HCT116 (cell line): ENCODE data around the gene PRPF18. TPM values are rescaled to one million over a fixed set of nuclear protein-coding genes. Genes with fewer than 3 reads are reported as not detected.

Source experiments
- ATAC-seq: fragments of 200-7000 bp; cut with Tn5 transposase; 2 replicates; pipeline ENCODE4 v1.9.1; 2020; ENCODE audit warnings: mild to moderate bottlenecking, moderate library complexity
- BruUV-seq: library from RNA; stranded (reverse); fragments of 400-500 nt; replicated peaks from 2 replicates; lab custom pipeline; 2021; lab: Mats Ljungman, UMichigan
- CTCF ChIA-PET: fragments of 300-600 bp; sonication (Branson Sonifier 250); formaldehyde crosslinking; loops from one replicate; lab custom pipeline; 2021; ENCODE audit warnings: antibody characterized with exemption; lab: Charles Lee
- POLR2A ChIA-PET: fragments of 300-600, 350-600 bp; sonication (Branson Sonifier 250); formaldehyde crosslinking; loops from one replicate; lab custom pipeline; 2021; ENCODE audit warnings: antibody characterized with exemption; lab: Charles Lee
- RAD21 ChIA-PET, 2 experiments: fragments of 300-600 bp; sonication (Branson Sonifier 250); formaldehyde crosslinking; loops; one replicate each; lab custom pipeline; 2023; ENCODE audit warnings: low total read pairs in 2 of 2; ENCODE audit not compliant: uncharacterized antibody in 2 of 2, unreplicated experiment in 2 of 2, low non-redundant PET in 1 of 2; lab: Charles Lee
- DNase-seq: peaks from one replicate; pipeline ENCODE4 v3.0.0-alpha.2; 2010; ENCODE audit warnings: low read depth, low spot score
- H2AFZ ChIP-seq: fragments of 200-600 bp; shearing (Covaris generic), sonication (generic); 2 replicates; pipeline ENCODE4 v1.6.1; 2017; ENCODE audit warnings: low read depth, mixed run types, mixed read lengths, antibody characterized with exemption, low read length; ENCODE audit not compliant: poor library complexity, severe bottlenecking
- H3K27ac ChIP-seq: 2 replicates; pipeline ENCODE4 v1.5.1; 2012; ENCODE audit warnings: low read depth, low read length
- H3K27me3 ChIP-seq: fragments of 200-600 bp; sonication (generic); 2 replicates; pipeline ENCODE4 v1.6.1; 2016; ENCODE audit warnings: mixed run types, low read length, mixed read lengths; ENCODE audit not compliant: insufficient read depth
- H3K36me3 ChIP-seq, 2 experiments: fragments of 200-500 bp in 1 of 2; fragments of 200-600 bp in 1 of 2; sonication (Bioruptor generic) in 1 of 2; sonication (generic) in 1 of 2; 2 replicates each; pipeline versions ENCODE4 v1.5.1 to v1.6.1; 2014 to 2016; ENCODE audit warnings: low read length in 2 of 2, inconsistent platforms in 1 of 2, mixed read lengths in 1 of 2, mixed run types in 1 of 2; ENCODE audit not compliant: insufficient read depth in 2 of 2, control insufficient read depth in 1 of 2
- H3K4me1 ChIP-seq, 2 experiments: fragments of 200-600 bp in 1 of 2; sonication (generic) in 1 of 2; 2 replicates each; pipeline versions ENCODE4 v1.5.1 to v1.6.1; 2012 to 2017; ENCODE audit warnings: low read length in 2 of 2, inconsistent platforms in 1 of 2, mild to moderate bottlenecking in 1 of 2, mixed read lengths in 1 of 2, mixed run types in 1 of 2, moderate library complexity in 1 of 2; ENCODE audit not compliant: insufficient read depth in 2 of 2, control insufficient read depth in 1 of 2
- H3K4me2 ChIP-seq: fragments of 200-600 bp; sonication (generic); 2 replicates; pipeline ENCODE4 v1.6.1; 2017; ENCODE audit warnings: mixed run types, low read length, mixed read lengths
- H3K4me3 ChIP-seq, 2 experiments: fragments of 200-600 bp in 1 of 2; sonication (generic) in 1 of 2; replicated peaks in 1 of 2; 2 replicates each; pipeline ENCODE4 v1.5.1; 2011 to 2016; ENCODE audit warnings: low read length in 2 of 2, control low read depth in 1 of 2, low read depth in 1 of 2, mild to moderate bottlenecking in 1 of 2, mixed read lengths in 1 of 2, mixed run types in 1 of 2
- H3K79me2 ChIP-seq: fragments of 200-600 bp; sonication (generic); 2 replicates; pipeline ENCODE4 v1.6.1; 2017; ENCODE audit warnings: mild to moderate bottlenecking, mixed run types, low read length, moderate library complexity, mixed read lengths; ENCODE audit not compliant: insufficient read depth
- H3K9ac ChIP-seq: fragments of 200-600 bp; sonication (generic); 2 replicates; pipeline ENCODE4 v1.6.1; 2016; ENCODE audit warnings: low read length, mixed read lengths
- H3K9me2 ChIP-seq: fragments of 200-600 bp; sonication (generic), shearing (Covaris generic); 2 replicates; pipeline ENCODE4 v1.6.1; 2017; ENCODE audit warnings: mixed run types, mild to moderate bottlenecking, moderate library complexity; ENCODE audit not compliant: insufficient read depth
- H3K9me3 ChIP-seq, 2 experiments: fragments of 200-500 bp in 1 of 2; fragments of 200-600 bp in 1 of 2; sonication (Bioruptor generic) in 1 of 2; sonication (generic) in 1 of 2; 2 replicates each; pipeline ENCODE4 v1.6.1; 2014 to 2017; ENCODE audit warnings: low read length in 2 of 2, mixed read lengths in 2 of 2, inconsistent platforms in 1 of 2, low read depth in 1 of 2, mild to moderate bottlenecking in 1 of 2, mixed run types in 1 of 2, moderate library complexity in 1 of 2; ENCODE audit not compliant: control insufficient read depth in 1 of 2, insufficient read depth in 1 of 2
- H4K20me1 ChIP-seq: fragments of 200-600 bp; sonication (generic), shearing (Covaris generic); 2 replicates; pipeline ENCODE4 v1.6.1; 2017; ENCODE audit warnings: mixed run types, mild to moderate bottlenecking, moderate library complexity; ENCODE audit not compliant: insufficient read depth
- CBX3 ChIP-seq: IDR thresholded peaks from 2 replicates; pipeline ENCODE4 v1.6.1; 2012; ENCODE audit warnings: low read depth
- CEBPB ChIP-seq: IDR thresholded peaks from 2 replicates; pipeline ENCODE4 v1.6.1; 2012; ENCODE audit warnings: low read depth
- CTCF ChIP-seq, 3 experiments: fragments of 200-600 bp in 1 of 3; sonication (generic) in 1 of 3; IDR thresholded peaks in 2 of 3; conservative IDR thresholded peaks in 1 of 3; 2 replicates each; pipeline ENCODE4 v1.5.1; 2012 to 2017; ENCODE audit warnings: low read depth in 2 of 3, low read length in 2 of 3, antibody characterized with exemption in 1 of 3, borderline replicate concordance in 1 of 3, control low read depth in 1 of 3, mild to moderate bottlenecking in 1 of 3, mixed read lengths in 1 of 3, mixed run types in 1 of 3, moderate library complexity in 1 of 3; ENCODE audit not compliant: insufficient read depth in 1 of 3
- EGR1 ChIP-seq: IDR thresholded peaks from 2 replicates; pipeline ENCODE4 v1.6.1; 2012; ENCODE audit warnings: low read depth
- EZH2 ChIP-seq: fragments of 200-600 bp; sonication (generic); IDR thresholded peaks from 2 replicates; pipeline ENCODE4 v1.6.1; 2017; ENCODE audit warnings: antibody characterized with exemption, mixed run types
- EZH2phosphoT487 ChIP-seq: fragments of 200-600 bp; IDR thresholded peaks from 2 replicates; pipeline ENCODE4 v1.6.1; 2018; ENCODE audit warnings: antibody characterized with exemption, borderline replicate concordance
- FOSL1 ChIP-seq: IDR thresholded peaks from 2 replicates; pipeline ENCODE4 v1.6.1; 2012; ENCODE audit warnings: low read depth
- JUND ChIP-seq: IDR thresholded peaks from 2 replicates; pipeline ENCODE4 v1.6.1; 2012
- MAX ChIP-seq: IDR thresholded peaks from 2 replicates; pipeline ENCODE4 v1.6.1; 2012
- POLR2AphosphoS5 ChIP-seq: IDR thresholded peaks from 2 replicates; pipeline ENCODE4 v1.6.1; 2011; ENCODE audit warnings: mild to moderate bottlenecking, low read depth, low read length, moderate library complexity
- REST ChIP-seq: IDR thresholded peaks from 2 replicates; pipeline ENCODE4 v1.6.1; 2012; ENCODE audit warnings: low read depth
- SIN3A ChIP-seq: IDR thresholded peaks from 2 replicates; pipeline ENCODE4 v1.6.1; 2012; ENCODE audit warnings: low read depth
- TCF7L2 ChIP-seq: IDR thresholded peaks from 2 replicates; pipeline ENCODE4 v1.7.0; 2011; ENCODE audit warnings: borderline replicate concordance, inconsistent platforms; ENCODE audit not compliant: insufficient read depth, insufficient read length; ENCODE audit errors: extremely low read depth
- YY1 ChIP-seq: IDR thresholded peaks from 2 replicates; pipeline ENCODE4 v1.6.1; 2011; ENCODE audit warnings: low read length, low read depth, moderate library complexity, mild to moderate bottlenecking; ENCODE audit not compliant: insufficient replicate concordance; ENCODE audit errors: extremely low read depth
- intact Hi-C: fragments of 100-400 bp; cut with micrococcal nuclease; formaldehyde crosslinking; loops from 2 replicates; pipeline ENCODE4 v1.10.0; 2022
- total RNA-seq: library from RNA; stranded (reverse); gene quantifications from one replicate; pipeline ENCODE4 v1.2.1, GENCODE V29; 2021; ENCODE audit not compliant: unreplicated experiment

PRPF18 gene
- total RNA-seq, 1 experiment from 2014 or later = 16.2 TPM

- no peaks in the 10 kb centered on the region for H3K36me3 ChIP-seq
- no TSS peak for BruUV-seq
- H3K4me3 ChIP-seq = no peak overlapping the region
- H3K27me3 ChIP-seq = no peaks in the 10 kb centered on the region
- H3K79me2 ChIP-seq = no peaks in the 10 kb centered on the region
- H2AFZ ChIP-seq = no peak overlapping the region
- H3K4me1 ChIP-seq = no peaks in the 10 kb centered on the region
- H3K4me2 ChIP-seq = no peak overlapping the region
- CTCF ChIA-PET = no interaction called here
- no peaks in the 10 kb centered on the region; the same call in 1 of the 2 replicates for H4K20me1 ChIP-seq
- no peaks in the 10 kb centered on the region for H3K9me2 ChIP-seq
- H3K27ac ChIP-seq = no peak overlapping the region
- RAD21 ChIA-PET = no interaction called here
- intact Hi-C loops = no loop called here
- TF ChIP-seq EZH2phosphoT487 (no peak), EGR1 (no peak), FOSL1 (no peak), MAX (no peak), EZH2 (no peak), POLR2AphosphoS5 (no peak), CBX3 (no peak)
- no peak overlapping the region for H3K9ac ChIP-seq
- DNase-seq (no peak), ATAC-seq (no peak)
- POLR2A ChIA-PET = no interaction called here
- H3K9me3 ChIP-seq = no peaks in the 10 kb centered on the region
Measured at GRCh38 chr10:13624630-13625029, 37.9 kb downstream of the PRPF18 start.

GRCh38 chr10:13627459-13628310, 40.9 kb downstream of the PRPF18 start:
- Histone ChIP-seq H3K4me1 (no peaks in the 10 kb centered on the region), H3K27me3 (no peaks in the 10 kb centered on the region), H2AFZ (no peak overlapping the region), H3K4me2 (no peak overlapping the region), H3K9ac (no peak overlapping the region), H3K9me3 (no peaks in the 10 kb centered on the region), H4K20me1 (no peaks in the 10 kb centered on the region; the same call in 1 of the 2 replicates), H3K36me3 (no peaks in the 10 kb centered on the region), H3K4me3 (no peak overlapping the region), H3K27ac (no peak overlapping the region), H3K79me2 (no peaks in the 10 kb centered on the region), H3K9me2 (no peaks in the 10 kb centered on the region)
- no peak for ATAC-seq
- ChIA-PET CTCF (no interaction called here), RAD21 (no interaction called here), POLR2A (no interaction called here)
- no TSS peak for BruUV-seq
- no peak for DNase-seq
- intact Hi-C loops = no loop called here
- TF ChIP-seq TCF7L2 (no peak), POLR2AphosphoS5 (no peak), EZH2phosphoT487 (no peak), EGR1 (no peak), YY1 (no peak), JUND (no peak), CEBPB (no peak), REST (no peak), SIN3A (no peak), CTCF (IDR thresholded peaks at IDR 0.05 in 2 of 3, conservative IDR thresholded peaks at IDR 0.05 in 1 of 3; ENCODE audit: borderline replicate concordance in 1 of 3, insufficient read depth in 1 of 3, low read depth in 2 of 3, low read length in 2 of 3) (no peak)
